ENCODE results near the gene XXYLT1.

The XXYLT1 gene

DNA sequence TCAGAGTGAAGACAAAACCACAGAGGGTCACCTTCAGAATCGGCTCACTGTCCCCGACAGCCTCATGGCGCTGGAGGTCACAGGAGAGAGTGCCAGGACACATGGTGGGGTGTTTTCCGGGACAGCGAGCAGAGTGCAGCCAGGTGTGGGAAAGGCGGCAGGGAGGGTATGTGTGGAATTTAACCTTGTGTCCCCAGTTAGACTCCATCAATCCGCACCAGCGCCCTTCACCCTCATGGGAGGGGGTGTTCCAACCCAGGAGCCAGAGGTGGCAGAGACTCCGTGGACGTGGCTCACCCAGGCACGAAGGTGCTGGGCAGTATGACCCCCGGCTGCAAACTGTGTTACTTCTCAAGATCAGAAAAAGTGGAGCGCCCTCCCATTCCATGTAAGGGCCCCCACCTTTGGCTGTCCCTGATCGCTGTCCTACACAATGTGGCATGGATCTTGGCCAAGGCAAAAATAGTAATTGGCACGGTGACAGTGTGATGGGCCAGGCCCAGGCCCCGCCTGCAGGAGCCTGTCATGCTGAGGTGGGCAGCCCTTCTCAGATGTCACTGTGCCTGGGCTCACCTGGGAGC lies 190.3 kb downstream of the XXYLT1 start:
- no peak for TF ChIP-seq EZH2phosphoT487 (conservative IDR thresholded peaks at IDR 0.05; ENCODE audit: low read length)
- Histone ChIP-seq H3K79me2 (ENCODE audit: insufficient read depth, low read length) (no peaks in the 10 kb centered on the region), H3K36me3 (ENCODE audit: low read length) (no peaks in the 10 kb centered on the region), H2AFZ (ENCODE audit: low read depth, low read length, severe bottlenecking) (no peak overlapping the region), H4K20me1 (ENCODE audit: low read depth, low read length) (no peaks in the 10 kb centered on the region; the same call in 1 of the 2 replicates), H3K9me3 (ENCODE audit: insufficient read depth, low read length) (no peaks in the 10 kb centered on the region), H3K27me3 (ENCODE audit: low read length) (no peaks in the 10 kb centered on the region), H3K4me3 (ENCODE audit: insufficient read depth, low read length, poor library complexity, severe bottlenecking) (no peak overlapping the region), H3K27ac (ENCODE audit: low read depth, low read length) (no peak overlapping the region), H3F3A (ENCODE audit: insufficient read depth) (no peaks in the 10 kb centered on the region), H3K9ac (ENCODE audit: low read length) (no peak overlapping the region), H3K4me2 (ENCODE audit: low read depth, low read length, poor library complexity, severe bottlenecking) (no peak overlapping the region), H3K9me2 (replicated peaks; ENCODE audit: insufficient read depth, low read length) (no peaks in the 10 kb centered on the region)

DNA sequence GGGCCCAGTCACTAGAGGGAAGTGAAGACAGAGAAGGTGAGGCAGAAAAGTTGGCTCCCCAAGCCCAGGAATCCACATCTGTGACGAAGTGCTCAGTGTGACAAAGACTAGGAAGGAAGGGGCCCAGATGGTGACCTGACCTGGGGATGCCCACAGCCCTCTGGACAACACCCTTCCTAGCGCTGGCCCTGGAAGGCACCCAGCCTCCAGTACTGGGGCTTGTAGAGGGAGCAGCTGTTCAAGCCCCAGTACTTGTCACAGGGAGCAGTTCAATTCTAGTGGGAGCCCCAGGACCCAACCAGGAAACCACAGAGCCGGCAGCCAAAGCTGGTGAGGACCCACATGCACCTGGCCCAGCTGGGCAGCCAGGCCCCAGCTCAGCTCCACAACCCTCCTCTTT lies 190.8 kb downstream of the XXYLT1 start:
- Histone ChIP-seq H2AFZ (ENCODE audit: low read depth, low read length, severe bottlenecking) (no peak overlapping the region), H3K9me2 (replicated peaks; ENCODE audit: insufficient read depth, low read length) (no peaks in the 10 kb centered on the region), H3K4me3 (ENCODE audit: insufficient read depth, low read length, poor library complexity, severe bottlenecking) (no peak overlapping the region), H4K20me1 (ENCODE audit: low read depth, low read length) (no peaks in the 10 kb centered on the region; the same call in 1 of the 2 replicates), H3K9me3 (ENCODE audit: insufficient read depth, low read length) (no peaks in the 10 kb centered on the region), H3F3A (ENCODE audit: insufficient read depth) (no peaks in the 10 kb centered on the region), H3K27ac (ENCODE audit: low read depth, low read length) (no peak overlapping the region), H3K36me3 (ENCODE audit: low read length) (no peaks in the 10 kb centered on the region), H3K4me2 (ENCODE audit: low read depth, low read length, poor library complexity, severe bottlenecking) (no peak overlapping the region), H3K9ac (ENCODE audit: low read length) (no peak overlapping the region), H3K27me3 (ENCODE audit: low read length) (no peaks in the 10 kb centered on the region), H3K79me2 (ENCODE audit: insufficient read depth, low read length) (no peaks in the 10 kb centered on the region)
- TF ChIP-seq, protein P1, sequence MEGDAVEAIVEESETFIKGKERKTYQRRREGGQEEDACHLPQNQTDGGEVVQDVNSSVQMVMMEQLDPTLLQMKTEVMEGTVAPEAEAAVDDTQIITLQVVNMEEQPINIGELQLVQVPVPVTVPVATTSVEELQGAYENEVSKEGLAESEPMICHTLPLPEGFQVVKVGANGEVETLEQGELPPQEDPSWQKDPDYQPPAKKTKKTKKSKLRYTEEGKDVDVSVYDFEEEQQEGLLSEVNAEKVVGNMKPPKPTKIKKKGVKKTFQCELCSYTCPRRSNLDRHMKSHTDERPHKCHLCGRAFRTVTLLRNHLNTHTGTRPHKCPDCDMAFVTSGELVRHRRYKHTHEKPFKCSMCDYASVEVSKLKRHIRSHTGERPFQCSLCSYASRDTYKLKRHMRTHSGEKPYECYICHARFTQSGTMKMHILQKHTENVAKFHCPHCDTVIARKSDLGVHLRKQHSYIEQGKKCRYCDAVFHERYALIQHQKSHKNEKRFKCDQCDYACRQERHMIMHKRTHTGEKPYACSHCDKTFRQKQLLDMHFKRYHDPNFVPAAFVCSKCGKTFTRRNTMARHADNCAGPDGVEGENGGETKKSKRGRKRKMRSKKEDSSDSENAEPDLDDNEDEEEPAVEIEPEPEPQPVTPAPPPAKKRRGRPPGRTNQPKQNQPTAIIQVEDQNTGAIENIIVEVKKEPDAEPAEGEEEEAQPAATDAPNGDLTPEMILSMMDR (IDR thresholded peaks at IDR 0.05; ENCODE audit: insufficient read depth, low read length, poor library complexity, severe bottlenecking): no peak
- TF ChIP-seq EZH2phosphoT487 (conservative IDR thresholded peaks at IDR 0.05; ENCODE audit: low read length): no peak

DNA sequence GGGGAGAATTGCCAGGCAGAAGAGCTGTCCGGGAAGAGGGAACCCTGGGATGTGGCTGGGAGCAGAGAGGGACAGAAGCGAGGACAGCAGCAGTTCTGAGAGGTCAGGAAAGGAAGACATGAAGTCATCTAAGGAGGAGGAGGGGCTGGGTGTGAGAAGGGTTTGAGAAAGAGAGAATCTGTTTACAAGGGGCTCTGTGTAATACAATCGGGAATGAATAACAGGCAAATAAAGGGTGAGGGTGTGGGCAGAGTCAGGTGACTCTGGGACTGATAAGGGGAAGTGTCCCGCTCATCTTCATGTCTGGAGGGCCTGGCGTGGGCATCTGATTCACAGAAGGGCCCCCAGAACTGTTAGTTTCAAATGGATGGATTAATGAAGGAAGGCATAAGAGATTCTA lies 191.3 kb downstream of the XXYLT1 start:
- Histone ChIP-seq H3K27me3 (ENCODE audit: low read length) (no peaks in the 10 kb centered on the region), H3K36me3 (ENCODE audit: low read length) (no peaks in the 10 kb centered on the region), H3F3A (ENCODE audit: insufficient read depth) (no peaks in the 10 kb centered on the region), H3K4me2 (ENCODE audit: low read depth, low read length, poor library complexity, severe bottlenecking) (no peak overlapping the region), H3K9me2 (replicated peaks; ENCODE audit: insufficient read depth, low read length) (no peaks in the 10 kb centered on the region), H2AFZ (ENCODE audit: low read depth, low read length, severe bottlenecking) (no peak overlapping the region), H3K9me3 (ENCODE audit: insufficient read depth, low read length) (no peaks in the 10 kb centered on the region), H3K27ac (ENCODE audit: low read depth, low read length) (no peak overlapping the region), H3K9ac (ENCODE audit: low read length) (no peak overlapping the region), H4K20me1 (ENCODE audit: low read depth, low read length) (no peaks in the 10 kb centered on the region; the same call in 1 of the 2 replicates), H3K4me3 (ENCODE audit: insufficient read depth, low read length, poor library complexity, severe bottlenecking) (no peak overlapping the region), H3K79me2 (ENCODE audit: insufficient read depth, low read length) (no peaks in the 10 kb centered on the region)
- no peak for TF ChIP-seq EZH2phosphoT487 (conservative IDR thresholded peaks at IDR 0.05; ENCODE audit: low read length)
- TF ChIP-seq, protein P1 (IDR thresholded peaks at IDR 0.05; ENCODE audit: insufficient read depth, low read length, poor library complexity, severe bottlenecking): no peak

DNA sequence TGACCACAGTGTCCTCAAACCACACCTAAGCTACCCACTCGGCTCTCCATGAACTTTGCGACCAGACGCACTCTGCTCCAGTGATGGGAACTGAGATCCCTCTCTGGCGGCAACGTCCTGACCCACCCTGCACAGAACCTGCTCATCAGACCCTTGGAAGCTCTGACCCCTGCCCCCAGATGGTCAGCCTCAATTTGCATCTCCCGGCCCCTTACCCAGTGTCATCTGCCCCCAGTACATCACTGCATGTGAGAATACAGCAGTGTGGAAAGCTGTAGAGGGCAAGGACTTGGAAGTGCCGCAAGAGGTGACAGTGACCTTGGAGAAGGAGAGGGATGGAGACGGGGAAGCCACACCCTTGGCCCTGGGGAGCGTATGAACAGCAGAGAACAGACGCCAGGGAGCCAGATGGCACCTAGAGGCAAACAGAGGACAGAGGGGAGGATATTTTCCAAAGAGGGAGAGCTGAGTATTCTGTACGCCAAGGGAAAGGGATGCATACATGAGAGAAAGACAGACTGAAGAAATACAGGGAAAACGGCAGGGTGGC lies 192.0 kb downstream of the XXYLT1 start:
- Histone ChIP-seq H3K9me2 (replicated peaks; ENCODE audit: insufficient read depth, low read length) (no peaks in the 10 kb centered on the region), H4K20me1 (ENCODE audit: low read depth, low read length) (no peaks in the 10 kb centered on the region), H2AFZ (ENCODE audit: low read depth, low read length, severe bottlenecking) (no peak overlapping the region), H3K4me2 (ENCODE audit: low read depth, low read length, poor library complexity, severe bottlenecking) (no peak overlapping the region), H3K27ac (ENCODE audit: low read depth, low read length) (no peak overlapping the region), H3K4me3 (ENCODE audit: insufficient read depth, low read length, poor library complexity, severe bottlenecking) (no peak overlapping the region), H3K36me3 (ENCODE audit: low read length) (no peaks in the 10 kb centered on the region), H3K9me3 (ENCODE audit: insufficient read depth, low read length) (no peaks in the 10 kb centered on the region), H3K79me2 (ENCODE audit: insufficient read depth, low read length) (no peaks in the 10 kb centered on the region), H3F3A (ENCODE audit: insufficient read depth) (no peaks in the 10 kb centered on the region), H3K27me3 (ENCODE audit: low read length) (no peaks in the 10 kb centered on the region), H3K9ac (ENCODE audit: low read length) (no peak overlapping the region)
- TF ChIP-seq, protein P1 (IDR thresholded peaks at IDR 0.05; ENCODE audit: insufficient read depth, low read length, poor library complexity, severe bottlenecking): no peak
- TF ChIP-seq EZH2phosphoT487 (conservative IDR thresholded peaks at IDR 0.05; ENCODE audit: low read length): no peak

Data from SU-DHL-6 (cell line).